Activated B cell treated with CpG ODN at 0.5 μM for 24 hours (primary cell): ENCODE results near the gene MRPL12. TPM values are rescaled to one million over a fixed set of nuclear protein-coding genes. Genes with fewer than 3 reads are reported as not detected.

Experiments
- ATAC-seq: fragments of 200-7000 bp; cut with Tn5 transposase; one replicate; pipeline ENCODE4 v1.10.0; 2021; ENCODE audit warnings: low read depth, mild to moderate bottlenecking, moderate library complexity
- CTCF ChIA-PET: fragments of 350-600 bp; sonication (Branson Sonifier 250); formaldehyde crosslinking; loops from one replicate; lab custom pipeline; 2021; ENCODE audit warnings: antibody characterized with exemption; lab: Charles Lee
- POLR2A ChIA-PET: fragments of 350-600 bp; sonication (Branson Sonifier 250); formaldehyde crosslinking; loops from one replicate; lab custom pipeline; 2021; ENCODE audit warnings: antibody characterized with exemption; lab: Charles Lee
- DNase-seq: peaks from one replicate; pipeline ENCODE4 v3.0.0; 2022
- H3K27ac Mint-ChIP-seq: one replicate; pipeline ENCODE4 v1.8.0; 2020; ENCODE audit warnings: mixed read lengths
- H3K27me3 Mint-ChIP-seq: one replicate; pipeline ENCODE4 v1.8.0; 2021; ENCODE audit warnings: mixed read lengths
- H3K36me3 Mint-ChIP-seq: one replicate; pipeline ENCODE4 v1.8.0; 2021; ENCODE audit warnings: low read depth, mixed read lengths
- H3K4me1 Mint-ChIP-seq: one replicate; pipeline ENCODE4 v1.8.0; 2021; ENCODE audit warnings: mixed read lengths
- H3K4me3 Mint-ChIP-seq: one replicate; pipeline ENCODE4 v1.8.0; 2020; ENCODE audit warnings: mild to moderate bottlenecking, mixed read lengths
- H3K9me3 Mint-ChIP-seq: one replicate; pipeline ENCODE4 v1.8.0; 2020; ENCODE audit warnings: mixed read lengths
- CTCF ChIP-seq: fragments of 200-600 bp; IDR thresholded peaks from one replicate; pipeline ENCODE4 v1.8.0; 2022; ENCODE audit warnings: antibody characterized with exemption, mild to moderate bottlenecking
- intact Hi-C: fragments of 100-400 bp; cut with micrococcal nuclease; formaldehyde crosslinking; loops from one replicate; pipeline ENCODE4 v1.15.1; 2024
- total RNA-seq: library from RNA; stranded (reverse); gene quantifications from 2 replicates; pipeline ENCODE4 v1.2.3, GENCODE V29; 2022

Gene MRPL12
- total RNA-seq, 1 donor from 2014 or later: 68.8 TPM

- ATAC-seq (no peak), DNase-seq (no peak)
- no peak for TF ChIP-seq CTCF
- H3K27ac Mint-ChIP-seq: no peak overlapping the region
- CTCF ChIA-PET: no interaction called here
- H3K27me3 Mint-ChIP-seq: no peaks in the 10 kb centered on the region
- peaks cover 17% of the 10 kb centered on the region for H3K4me1 Mint-ChIP-seq
- no peaks in the 10 kb centered on the region for H3K36me3 Mint-ChIP-seq
- no peak overlapping the region for H3K4me3 Mint-ChIP-seq
- H3K9me3 Mint-ChIP-seq: no peaks in the 10 kb centered on the region
- POLR2A ChIA-PET: no interaction called here
- intact Hi-C loops: no loop called here
Measured at GRCh38 chr17:81715107-81715871, 12.1 kb downstream of the MRPL12 start.

GRCh38 chr17:81715872-81716673 is 12.9 kb downstream of the MRPL12 start:
- TF ChIP-seq CTCF: no peak
- ChIA-PET POLR2A (no interaction called here), CTCF (no interaction called here)
- Mint-ChIP-seq H3K27ac (no peak overlapping the region), H3K9me3 (no peaks in the 10 kb centered on the region), H3K36me3 (no peaks in the 10 kb centered on the region), H3K4me1 (peaks cover 10% of the 10 kb centered on the region), H3K27me3 (no peaks in the 10 kb centered on the region), H3K4me3 (no peak overlapping the region)
- intact Hi-C loops: no loop called here
- DNase-seq (no peak), ATAC-seq (no peak)

GRCh38 chr17:81716674-81716996 is 13.5 kb downstream of the MRPL12 start:
- CTCF ChIA-PET: no interaction called here
- Mint-ChIP-seq H3K27ac (no peak overlapping the region), H3K9me3 (no peaks in the 10 kb centered on the region), H3K4me3 (no peak overlapping the region), H3K4me1 (peaks cover 5% of the 10 kb centered on the region), H3K36me3 (no peaks in the 10 kb centered on the region), H3K27me3 (no peaks in the 10 kb centered on the region)
- no peak for TF ChIP-seq CTCF
- ATAC-seq (no peak), DNase-seq (no peak)
- intact Hi-C loops: no loop called here
- POLR2A ChIA-PET: no interaction called here

- Mint-ChIP-seq H3K27me3 (no peaks in the 10 kb centered on the region), H3K36me3 (no peaks in the 10 kb centered on the region), H3K9me3 (no peaks in the 10 kb centered on the region), H3K4me3 (no peak overlapping the region), H3K4me1 (peaks cover 3% of the 10 kb centered on the region), H3K27ac (no peak overlapping the region)
- intact Hi-C loops: no loop called here
- DNase-seq (no peak), ATAC-seq (no peak)
- POLR2A ChIA-PET: no interaction called here
- CTCF ChIA-PET: no interaction called here
- no peak for TF ChIP-seq CTCF
Measured at GRCh38 chr17:81717049-81717765, 14.0 kb downstream of the MRPL12 start.

GRCh38 chr17:81717766-81718089 is 14.6 kb downstream of the MRPL12 start:
- TF ChIP-seq CTCF: no peak
- no peaks in the 10 kb centered on the region for H3K9me3 Mint-ChIP-seq
- no peak for ATAC-seq
- no peak overlapping the region for H3K4me3 Mint-ChIP-seq
- no peak overlapping the region for H3K27ac Mint-ChIP-seq
- intact Hi-C loops: no loop called here
- no peaks in the 10 kb centered on the region for H3K36me3 Mint-ChIP-seq
- no peaks in the 10 kb centered on the region for H3K27me3 Mint-ChIP-seq
- no peak for DNase-seq
- ChIA-PET CTCF (no interaction called here), POLR2A (no interaction called here)
- H3K4me1 Mint-ChIP-seq: peaks cover 2% of the 10 kb centered on the region
